Right lobe of liver (tissue), 4 donors: ENCODE measurements around the gene TCF4.

Source experiments
- POLR2A ChIP-seq: fragments of 450-650 bp; IDR thresholded peaks from one replicate; pipeline ENCODE4 v1.6.1; 2017; ENCODE audit warnings: antibody characterized with exemption, mild to moderate bottlenecking
- TF ChIP-seq, protein P1 (sequence below), 4 donors: fragments of 200-600 bp in 3 of 4; fragments of 450-650 bp in 1 of 4; IDR thresholded peaks; one replicate each; pipeline versions ENCODE4 v1.5.1 to v1.8.0; 2016 to 2022; ENCODE audit warnings: antibody characterized with exemption in 4 of 4, mild to moderate bottlenecking in 2 of 4
- donor health status: DM: no; HTN: no; CAD: no.
- donor health status: DM: no; HTN: no; CAD: no.
- donor health status: DM: no; HTN: yes; CAD: no.

DNA sequence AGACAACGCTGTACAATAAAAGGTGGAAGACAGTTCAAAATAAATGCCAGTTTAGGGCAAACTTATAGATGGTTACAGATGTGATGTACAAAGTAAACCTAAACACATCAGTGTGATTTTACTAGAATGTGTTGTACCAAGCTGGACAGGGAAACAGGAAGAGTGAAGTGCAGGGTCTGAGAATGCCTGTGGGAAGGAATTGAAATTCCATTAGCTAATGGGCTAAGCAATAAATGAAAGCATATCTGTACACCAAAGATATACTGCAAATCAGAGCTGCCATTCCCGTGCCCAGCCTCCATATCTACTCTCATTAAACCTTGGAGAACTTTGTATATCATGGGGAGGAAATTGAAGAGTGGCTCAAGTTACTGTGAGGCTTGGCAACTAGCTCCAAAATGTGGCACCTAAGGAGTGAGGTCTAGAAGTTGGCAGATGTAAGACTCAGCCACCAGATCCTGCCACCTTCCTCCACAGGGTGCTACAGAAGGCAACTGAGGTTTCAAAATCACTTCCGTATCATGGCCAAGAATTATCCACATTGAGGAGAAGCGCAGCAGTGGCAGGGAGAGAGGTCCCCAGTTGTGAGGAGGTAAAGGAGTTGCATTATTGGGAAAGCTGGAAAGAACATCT is 277.8 kb downstream of the TCF4 start:
- TF ChIP-seq, protein P1, sequence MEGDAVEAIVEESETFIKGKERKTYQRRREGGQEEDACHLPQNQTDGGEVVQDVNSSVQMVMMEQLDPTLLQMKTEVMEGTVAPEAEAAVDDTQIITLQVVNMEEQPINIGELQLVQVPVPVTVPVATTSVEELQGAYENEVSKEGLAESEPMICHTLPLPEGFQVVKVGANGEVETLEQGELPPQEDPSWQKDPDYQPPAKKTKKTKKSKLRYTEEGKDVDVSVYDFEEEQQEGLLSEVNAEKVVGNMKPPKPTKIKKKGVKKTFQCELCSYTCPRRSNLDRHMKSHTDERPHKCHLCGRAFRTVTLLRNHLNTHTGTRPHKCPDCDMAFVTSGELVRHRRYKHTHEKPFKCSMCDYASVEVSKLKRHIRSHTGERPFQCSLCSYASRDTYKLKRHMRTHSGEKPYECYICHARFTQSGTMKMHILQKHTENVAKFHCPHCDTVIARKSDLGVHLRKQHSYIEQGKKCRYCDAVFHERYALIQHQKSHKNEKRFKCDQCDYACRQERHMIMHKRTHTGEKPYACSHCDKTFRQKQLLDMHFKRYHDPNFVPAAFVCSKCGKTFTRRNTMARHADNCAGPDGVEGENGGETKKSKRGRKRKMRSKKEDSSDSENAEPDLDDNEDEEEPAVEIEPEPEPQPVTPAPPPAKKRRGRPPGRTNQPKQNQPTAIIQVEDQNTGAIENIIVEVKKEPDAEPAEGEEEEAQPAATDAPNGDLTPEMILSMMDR (IDR thresholded peaks at IDR 0.05) = no peak
- TF ChIP-seq POLR2A = no peak
